ENCODE data around the gene FRRS1L.

- TF ChIP-seq CTCF (IDR thresholded peaks at IDR 0.05; ENCODE audit: low read length) = peak; percentile 22
- TF ChIP-seq EZH2 (IDR thresholded peaks at IDR 0.05; ENCODE audit: borderline replicate concordance, low read length) = no peak
These were observed 39.6 kb upstream of the FRRS1L start for GRCh38 chr9:109206670-109207069.

All from OCI-LY1 (cell line).